ENCODE measurements around the gene PPDPF.

DNA sequence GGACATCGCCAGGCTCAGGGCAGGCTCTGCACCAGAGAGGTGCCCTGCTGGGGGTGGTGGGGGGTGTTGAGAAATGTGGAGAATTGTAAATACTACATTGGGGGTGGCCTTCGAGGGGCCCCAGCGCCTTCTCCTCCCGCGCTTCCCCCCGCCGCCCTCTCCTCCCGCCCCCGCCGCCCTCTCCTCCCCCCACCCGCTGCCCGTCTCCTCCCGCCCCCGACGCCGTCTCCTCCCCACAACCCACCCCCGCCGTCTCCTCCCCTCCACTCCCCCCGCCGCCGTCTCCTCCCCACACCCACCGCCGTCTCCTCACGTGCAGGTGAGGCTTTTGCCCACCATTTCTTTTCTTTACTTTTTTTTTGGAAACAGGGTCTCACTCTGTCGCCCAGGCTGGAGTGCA is 28.5 kb downstream of the PPDPF start:
- no peak for TF ChIP-seq CTCF (conservative IDR thresholded peaks at IDR 0.05 in 1 of 2, IDR thresholded peaks at IDR 0.05 in 1 of 2; ENCODE audit: extremely low read depth in 1 of 2, insufficient read depth in 1 of 2, low read depth in 1 of 2, low read length in 2 of 2)
- TF ChIP-seq EZH2 (IDR thresholded peaks at IDR 0.05; ENCODE audit: borderline replicate concordance, low read length), result no peak

Data from mammary epithelial cell (primary cell).